ENCODE measurements around the gene TSBP1.

TSBP1 gene

DNA sequence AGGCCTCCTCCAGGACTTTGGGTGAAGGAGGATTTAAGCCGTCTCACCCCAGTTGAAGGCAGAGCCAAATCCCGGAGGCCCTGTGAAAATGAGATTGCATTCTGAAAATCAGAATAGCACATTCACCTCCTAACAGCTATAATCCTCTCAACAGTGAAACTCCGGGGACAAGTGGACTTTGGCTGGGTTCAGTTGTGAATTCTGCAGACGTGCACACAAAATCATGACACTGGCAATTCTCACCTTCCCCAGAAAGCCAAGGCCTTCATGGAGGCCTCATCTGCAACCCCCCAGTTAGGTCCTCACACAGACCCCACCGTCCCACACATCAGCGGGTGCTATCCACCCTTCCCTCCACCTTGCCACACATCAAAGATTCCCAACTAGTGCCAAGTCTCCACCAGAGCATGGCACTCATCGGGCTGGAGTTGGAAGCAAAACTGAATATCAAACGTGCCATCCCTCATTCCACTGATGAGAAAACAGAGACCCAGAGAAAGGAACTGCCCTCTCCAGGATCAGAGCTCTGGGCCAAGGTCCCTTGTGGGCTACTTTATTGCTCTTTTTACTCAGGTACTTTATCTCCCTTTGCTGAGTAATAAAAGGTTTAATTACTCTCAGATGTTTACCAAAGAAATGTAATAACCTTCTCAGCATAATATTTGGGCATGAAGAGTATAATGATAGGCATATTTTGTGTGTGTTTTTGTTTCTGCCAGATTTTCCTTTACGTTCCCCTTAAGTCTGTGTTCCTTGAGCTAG lies 40.0 kb upstream of the TSBP1 start:
- DNase-seq (ENCODE audit: low read depth in 1 of 2, low spot score in 1 of 2): no peak
- TF ChIP-seq, protein P1, sequence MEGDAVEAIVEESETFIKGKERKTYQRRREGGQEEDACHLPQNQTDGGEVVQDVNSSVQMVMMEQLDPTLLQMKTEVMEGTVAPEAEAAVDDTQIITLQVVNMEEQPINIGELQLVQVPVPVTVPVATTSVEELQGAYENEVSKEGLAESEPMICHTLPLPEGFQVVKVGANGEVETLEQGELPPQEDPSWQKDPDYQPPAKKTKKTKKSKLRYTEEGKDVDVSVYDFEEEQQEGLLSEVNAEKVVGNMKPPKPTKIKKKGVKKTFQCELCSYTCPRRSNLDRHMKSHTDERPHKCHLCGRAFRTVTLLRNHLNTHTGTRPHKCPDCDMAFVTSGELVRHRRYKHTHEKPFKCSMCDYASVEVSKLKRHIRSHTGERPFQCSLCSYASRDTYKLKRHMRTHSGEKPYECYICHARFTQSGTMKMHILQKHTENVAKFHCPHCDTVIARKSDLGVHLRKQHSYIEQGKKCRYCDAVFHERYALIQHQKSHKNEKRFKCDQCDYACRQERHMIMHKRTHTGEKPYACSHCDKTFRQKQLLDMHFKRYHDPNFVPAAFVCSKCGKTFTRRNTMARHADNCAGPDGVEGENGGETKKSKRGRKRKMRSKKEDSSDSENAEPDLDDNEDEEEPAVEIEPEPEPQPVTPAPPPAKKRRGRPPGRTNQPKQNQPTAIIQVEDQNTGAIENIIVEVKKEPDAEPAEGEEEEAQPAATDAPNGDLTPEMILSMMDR (IDR thresholded peaks at IDR 0.05; ENCODE audit: insufficient read depth, low read length): no peak
- TF ChIP-seq, protein P2, sequence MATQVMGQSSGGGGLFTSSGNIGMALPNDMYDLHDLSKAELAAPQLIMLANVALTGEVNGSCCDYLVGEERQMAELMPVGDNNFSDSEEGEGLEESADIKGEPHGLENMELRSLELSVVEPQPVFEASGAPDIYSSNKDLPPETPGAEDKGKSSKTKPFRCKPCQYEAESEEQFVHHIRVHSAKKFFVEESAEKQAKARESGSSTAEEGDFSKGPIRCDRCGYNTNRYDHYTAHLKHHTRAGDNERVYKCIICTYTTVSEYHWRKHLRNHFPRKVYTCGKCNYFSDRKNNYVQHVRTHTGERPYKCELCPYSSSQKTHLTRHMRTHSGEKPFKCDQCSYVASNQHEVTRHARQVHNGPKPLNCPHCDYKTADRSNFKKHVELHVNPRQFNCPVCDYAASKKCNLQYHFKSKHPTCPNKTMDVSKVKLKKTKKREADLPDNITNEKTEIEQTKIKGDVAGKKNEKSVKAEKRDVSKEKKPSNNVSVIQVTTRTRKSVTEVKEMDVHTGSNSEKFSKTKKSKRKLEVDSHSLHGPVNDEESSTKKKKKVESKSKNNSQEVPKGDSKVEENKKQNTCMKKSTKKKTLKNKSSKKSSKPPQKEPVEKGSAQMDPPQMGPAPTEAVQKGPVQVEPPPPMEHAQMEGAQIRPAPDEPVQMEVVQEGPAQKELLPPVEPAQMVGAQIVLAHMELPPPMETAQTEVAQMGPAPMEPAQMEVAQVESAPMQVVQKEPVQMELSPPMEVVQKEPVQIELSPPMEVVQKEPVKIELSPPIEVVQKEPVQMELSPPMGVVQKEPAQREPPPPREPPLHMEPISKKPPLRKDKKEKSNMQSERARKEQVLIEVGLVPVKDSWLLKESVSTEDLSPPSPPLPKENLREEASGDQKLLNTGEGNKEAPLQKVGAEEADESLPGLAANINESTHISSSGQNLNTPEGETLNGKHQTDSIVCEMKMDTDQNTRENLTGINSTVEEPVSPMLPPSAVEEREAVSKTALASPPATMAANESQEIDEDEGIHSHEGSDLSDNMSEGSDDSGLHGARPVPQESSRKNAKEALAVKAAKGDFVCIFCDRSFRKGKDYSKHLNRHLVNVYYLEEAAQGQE (IDR thresholded peaks at IDR 0.05; ENCODE audit: insufficient replicate concordance, low read depth): no peak
- TF ChIP-seq SPI1 (IDR thresholded peaks at IDR 0.05; ENCODE audit: borderline replicate concordance, low read depth): no peak
- H3K27me3 ChIP-seq (ENCODE audit: insufficient read depth, poor library complexity, severe bottlenecking): peaks cover 14% of the 10 kb centered on the region

DNA sequence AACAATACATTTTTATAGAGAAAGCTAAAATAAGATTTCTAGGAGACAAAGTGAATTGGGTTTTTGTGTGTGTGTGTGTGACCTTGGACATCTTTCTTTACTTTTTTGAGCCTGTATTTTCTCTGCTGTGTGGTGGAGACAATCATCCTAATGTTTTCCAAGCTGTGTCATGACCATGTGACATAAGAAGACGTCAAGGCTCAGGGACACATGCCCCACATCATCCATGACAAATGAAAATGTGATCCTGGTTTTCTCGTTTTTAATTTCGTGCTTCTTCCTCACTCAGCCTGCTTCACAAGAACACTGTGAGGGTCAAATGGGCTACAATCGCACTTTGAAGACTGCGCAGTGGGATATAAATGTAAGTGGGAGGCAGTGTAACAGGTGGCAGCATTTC lies 39.2 kb upstream of the TSBP1 start:
- Histone ChIP-seq H3K27me3 (ENCODE audit: insufficient read depth, poor library complexity, severe bottlenecking) (peaks cover 14% of the 10 kb centered on the region), H3K4me3 (replicated peaks; ENCODE audit: insufficient read depth, low read length) (no peak overlapping the region)
- TF ChIP-seq, protein P1 (IDR thresholded peaks at IDR 0.05; ENCODE audit: insufficient read depth, low read length): no peak
- TF ChIP-seq, protein P2 (IDR thresholded peaks at IDR 0.05; ENCODE audit: insufficient replicate concordance, low read depth): no peak
- no peak for TF ChIP-seq POLR2AphosphoS5 (IDR thresholded peaks at IDR 0.05; ENCODE audit: low read depth)
- TF ChIP-seq SPI1 (IDR thresholded peaks at IDR 0.05; ENCODE audit: borderline replicate concordance, low read depth): no peak
- TF ChIP-seq GABPA (IDR thresholded peaks at IDR 0.05; ENCODE audit: low read depth): no peak

More for the DNA sequence above, 40.0 kb upstream of the TSBP1 start:
- H3K27ac ChIP-seq (replicated peaks): no peak overlapping the region
- no peak overlapping the region for H3K4me3 ChIP-seq (replicated peaks; ENCODE audit: insufficient read depth, low read length)

DNA sequence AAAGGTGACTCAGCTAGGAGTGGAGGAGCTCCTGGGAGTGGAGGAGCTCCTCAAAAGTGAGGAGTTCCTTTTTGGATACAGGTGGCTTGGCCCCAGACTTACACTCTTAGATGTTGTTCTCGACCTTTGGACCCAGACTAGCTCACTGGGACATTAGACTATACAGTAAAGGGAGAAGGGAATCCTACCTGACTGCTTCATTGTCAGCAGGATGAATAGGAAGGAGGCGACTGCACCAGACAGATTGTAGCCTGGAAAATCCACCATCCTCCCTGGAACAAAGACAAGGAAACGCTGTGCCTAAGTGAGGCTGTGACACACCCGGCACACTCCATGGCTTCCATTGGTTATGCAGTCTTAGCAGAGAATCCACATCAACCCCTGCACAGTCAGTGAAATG lies 35.2 kb upstream of the TSBP1 start, which contains the start of gene BTNL2:
Gene BTNL2 (minus strand): TSS at position 325 of the 400 bp plus-strand sequence. CDS start 58 bp downstream, at position 267.
- TF ChIP-seq, protein P2 (IDR thresholded peaks at IDR 0.05; ENCODE audit: insufficient replicate concordance, low read depth): no peak
- no peak for TF ChIP-seq POLR2AphosphoS5 (IDR thresholded peaks at IDR 0.05; ENCODE audit: low read depth)
- TF ChIP-seq, protein P1 (IDR thresholded peaks at IDR 0.05; ENCODE audit: insufficient read depth, low read length): no peak
- Histone ChIP-seq H3K27ac (replicated peaks) (no peak within 1 kb of the TSS), H3K4me3 (replicated peaks; ENCODE audit: insufficient read depth, low read length) (no peak within 1 kb of the TSS), H3K27me3 (ENCODE audit: insufficient read depth, poor library complexity, severe bottlenecking) (peaks cover 10% of the 10 kb centered on the region)
- DNase-seq (ENCODE audit: low read depth in 1 of 2, low spot score in 1 of 2): no peak

More for the DNA sequence above, 39.2 kb upstream of the TSBP1 start:
- no peak for DNase-seq (ENCODE audit: low read depth in 1 of 2, low spot score in 1 of 2)
- no peak overlapping the region for H3K27ac ChIP-seq (replicated peaks)
